ENCODE measurements around the gene NR1H4. TPM values are rescaled to one million over a fixed set of nuclear protein-coding genes. Genes with fewer than 3 reads are reported as not detected.
A peak's percentile ranks its signal among the peaks of the same experiment; 100 is the strongest.

NR1H4 gene
- total and polyA plus RNA-seq, 2 of the 13 experiments (the other 11 are each of a cell fraction or from before 2014, with no cell fraction given) = 27.3 to 114 TPM

- no peak for TF ChIP-seq ZNF256 (CRISPR knock-in tag; conservative IDR thresholded peaks at IDR 0.05)
- TF ChIP-seq PHB2 (IDR thresholded peaks at IDR 0.05; ENCODE audit: partially characterized antibody) = no peak
- TF ChIP-seq FOXM1 (CRISPR knock-in tag; IDR thresholded peaks at IDR 0.05) = peak; percentile 96
- TF ChIP-seq EED (CRISPR knock-in tag; IDR thresholded peaks at IDR 0.05) = no peak; the same call in 1 of the 2 replicates
- TF ChIP-seq NFYB (CRISPR knock-in tag; IDR thresholded peaks at IDR 0.05) = peak; percentile 90
- no peak for TF ChIP-seq ELK4 (CRISPR knock-in tag; IDR thresholded peaks at IDR 0.05; ENCODE audit: borderline replicate concordance)
- no peak; the same call in 1 of the 2 replicates for TF ChIP-seq ZNF710 (CRISPR knock-in tag; IDR thresholded peaks at IDR 0.05; ENCODE audit: borderline replicate concordance)
- peak; percentile 80; the same call in 1 of the 2 replicates for TF ChIP-seq LBX2 (CRISPR knock-in tag; IDR thresholded peaks at IDR 0.05; ENCODE audit: borderline replicate concordance)
- TF ChIP-seq NCOA2 (CRISPR knock-in tag; IDR thresholded peaks at IDR 0.05) = no peak; the same call in 1 of the 2 replicates
- TF ChIP-seq TCF7L2 (IDR thresholded peaks at IDR 0.05; ENCODE audit: low read depth, low read length) = no peak
- TF ChIP-seq IKZF4 (CRISPR knock-in tag; IDR thresholded peaks at IDR 0.05; ENCODE audit: borderline replicate concordance, low read depth, not compliant biosample characterization) = no peak
- peak; percentile 26; the same call in 1 of the 2 replicates for TF ChIP-seq FOXA3 (CRISPR knock-in tag; IDR thresholded peaks at IDR 0.05)
- TF ChIP-seq TFDP1 (CRISPR knock-in tag; IDR thresholded peaks at IDR 0.05; ENCODE audit: borderline replicate concordance) = peak; percentile 89; the same call in 1 of the 2 replicates
- TF ChIP-seq GATA4 (IDR thresholded peaks at IDR 0.05; ENCODE audit: borderline replicate concordance, low read depth) = 0 out of 2 replicates have a peak, but pooled peaks have one; percentile 50
- peak; percentile 48; the same call in 1 of the 2 replicates for TF ChIP-seq ZNF780A (CRISPR knock-in tag; IDR thresholded peaks at IDR 0.05)
- peak; percentile 68 for TF ChIP-seq ARID5B (CRISPR knock-in tag; IDR thresholded peaks at IDR 0.05)
- TF ChIP-seq TERF1 (CRISPR knock-in tag; IDR thresholded peaks at IDR 0.05) = peak; percentile 79; the same call in 1 of the 2 replicates
- peak; percentile 37; the same call in 1 of the 2 replicates for TF ChIP-seq ZNF564 (CRISPR knock-in tag; IDR thresholded peaks at IDR 0.05)
Measured at GRCh38 chr12:100573292-100574186, 99.9 kb downstream of the NR1H4 start, which contains the start of gene GAS2L3 (continued).
